Measurements from ENCODE around the gene GPR35.

DNA sequence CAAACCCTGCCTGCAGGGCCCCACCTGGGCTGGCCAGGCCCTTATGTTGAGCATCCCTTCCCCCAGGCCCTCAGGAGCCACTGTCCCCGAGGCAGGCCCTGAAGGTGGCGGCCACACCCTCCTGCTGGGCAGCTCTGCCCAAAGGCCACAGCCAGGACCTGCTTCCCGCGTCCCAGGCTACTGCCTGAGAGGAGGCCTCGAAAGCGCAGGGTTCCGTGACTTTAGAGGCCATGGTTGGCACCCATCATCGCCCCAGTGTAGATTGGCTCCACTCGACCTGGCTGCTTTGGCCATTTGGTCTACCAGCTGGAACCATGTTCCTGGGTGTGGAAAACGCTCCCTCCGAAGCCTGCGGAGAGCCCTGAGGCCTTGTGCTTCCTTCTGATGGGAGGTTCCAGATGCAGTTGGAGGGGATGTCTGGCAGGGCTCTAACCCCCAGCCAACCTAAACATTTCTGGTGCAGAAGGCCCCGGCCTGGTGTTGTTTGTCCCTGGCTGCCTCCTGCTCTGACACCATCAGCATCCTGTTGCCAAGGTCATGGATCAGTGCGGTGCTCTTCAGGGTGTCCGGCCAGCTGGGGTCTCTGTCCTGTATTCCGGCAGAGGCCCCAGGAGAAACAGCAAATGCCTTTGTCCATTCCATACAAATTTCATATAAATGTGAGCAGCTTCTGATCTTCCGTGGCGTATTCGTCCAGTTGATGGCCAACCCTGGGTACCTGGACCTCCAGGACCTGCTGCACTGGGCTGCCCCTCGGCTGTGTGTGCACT, 24.0 kb upstream of the GPR35 start:
- TF ChIP-seq EZH2 (IDR thresholded peaks at IDR 0.05; ENCODE audit: insufficient read depth, low read length) = no peak
- TF ChIP-seq, protein P1, sequence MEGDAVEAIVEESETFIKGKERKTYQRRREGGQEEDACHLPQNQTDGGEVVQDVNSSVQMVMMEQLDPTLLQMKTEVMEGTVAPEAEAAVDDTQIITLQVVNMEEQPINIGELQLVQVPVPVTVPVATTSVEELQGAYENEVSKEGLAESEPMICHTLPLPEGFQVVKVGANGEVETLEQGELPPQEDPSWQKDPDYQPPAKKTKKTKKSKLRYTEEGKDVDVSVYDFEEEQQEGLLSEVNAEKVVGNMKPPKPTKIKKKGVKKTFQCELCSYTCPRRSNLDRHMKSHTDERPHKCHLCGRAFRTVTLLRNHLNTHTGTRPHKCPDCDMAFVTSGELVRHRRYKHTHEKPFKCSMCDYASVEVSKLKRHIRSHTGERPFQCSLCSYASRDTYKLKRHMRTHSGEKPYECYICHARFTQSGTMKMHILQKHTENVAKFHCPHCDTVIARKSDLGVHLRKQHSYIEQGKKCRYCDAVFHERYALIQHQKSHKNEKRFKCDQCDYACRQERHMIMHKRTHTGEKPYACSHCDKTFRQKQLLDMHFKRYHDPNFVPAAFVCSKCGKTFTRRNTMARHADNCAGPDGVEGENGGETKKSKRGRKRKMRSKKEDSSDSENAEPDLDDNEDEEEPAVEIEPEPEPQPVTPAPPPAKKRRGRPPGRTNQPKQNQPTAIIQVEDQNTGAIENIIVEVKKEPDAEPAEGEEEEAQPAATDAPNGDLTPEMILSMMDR (IDR thresholded peaks at IDR 0.05; ENCODE audit: insufficient read depth, low read depth, low read length) = no peak
